Measurements from ENCODE around the gene FGD3. TPM values are rescaled to one million over a fixed set of nuclear protein-coding genes. Genes with fewer than 3 reads are reported as not detected.

Gene FGD3
- total RNA-seq, 6 experiments from 2014 or later, result 1.7 to 3.1 (median 2.4) TPM

GRCh38 chr9:93077367-93077766 is 130.0 kb downstream of the FGD3 start:
- H3K36me3 ChIP-seq, result no peaks in the 10 kb centered on the region
- no peaks in the 10 kb centered on the region for H3K27me3 ChIP-seq
- no peak overlapping the region for H3K27ac ChIP-seq
- WGBS (ENCODE audit: insufficient coverage, low coverage, low lambda C conversion rate, missing lambda C conversion rate), result 100% methylated on average over 1 of the region's 1 CpG
- DNase-seq (no peak), ATAC-seq (no peak)
- no peak for TF ChIP-seq CTCF (IDR thresholded peaks at IDR 0.05)
- TF ChIP-seq POLR2A (IDR thresholded peaks at IDR 0.05), result no peak
- peaks cover 0 to 7% (median 0%) of the 10 kb centered on the region in 4 donors for H3K4me1 ChIP-seq
- no peak overlapping the region for H3K4me3 ChIP-seq
- intact Hi-C loops (cut with DNase I), result no loop called here
- H3K9me3 ChIP-seq, result no peaks in the 10 kb centered on the region

GRCh38 chr9:93077811-93078210 is 130.5 kb downstream of the FGD3 start:
- Histone ChIP-seq H3K9me3 (no peaks in the 10 kb centered on the region), H3K27me3 (no peaks in the 10 kb centered on the region), H3K4me1 (peaks cover 0 to 2% (median 0%) of the 10 kb centered on the region in 4 donors), H3K4me3 (no peak overlapping the region), H3K36me3 (no peaks in the 10 kb centered on the region), H3K27ac (no peak overlapping the region)
- DNase-seq (peak in 1 of 3 donors; percentile 28), ATAC-seq (no peak)
- intact Hi-C loops (cut with DNase I), result no loop called here
- WGBS (ENCODE audit: insufficient coverage, low coverage, low lambda C conversion rate, missing lambda C conversion rate), result 99% methylated on average over 11 of the region's 16 CpGs
- TF ChIP-seq POLR2A (IDR thresholded peaks at IDR 0.05) (no peak), CTCF (IDR thresholded peaks at IDR 0.05) (no peak)

- WGBS (ENCODE audit: insufficient coverage, low coverage, low lambda C conversion rate, missing lambda C conversion rate), result no CpG with 5 or more reads among the region's 13 CpGs
- ATAC-seq (no peak), DNase-seq (peak in 2 of 3 donors; percentile 27 to 31)
- Histone ChIP-seq H3K9me3 (no peaks in the 10 kb centered on the region), H3K27me3 (no peaks in the 10 kb centered on the region), H3K4me3 (no peak overlapping the region), H3K36me3 (no peaks in the 10 kb centered on the region), H3K4me1 (no peaks in the 10 kb centered on the region), H3K27ac (no peak overlapping the region)
- intact Hi-C loops (cut with DNase I), result no loop called here
- TF ChIP-seq CTCF (IDR thresholded peaks at IDR 0.05) (no peak), POLR2A (IDR thresholded peaks at IDR 0.05) (no peak)
These were observed 132.0 kb downstream of the FGD3 start for GRCh38 chr9:93079371-93079770.

- Histone ChIP-seq H3K9me3 (no peaks in the 10 kb centered on the region), H3K4me1 (no peaks in the 10 kb centered on the region), H3K27me3 (no peaks in the 10 kb centered on the region), H3K4me3 (no peak overlapping the region), H3K27ac (no peak overlapping the region), H3K36me3 (peaks cover 0 to 4% (median 0%) of the 10 kb centered on the region in 4 donors)
- intact Hi-C loops (cut with DNase I), result no loop called here
- DNase-seq (peak in 2 of 3 donors; percentile 26 to 36), ATAC-seq (no peak)
- TF ChIP-seq CTCF (IDR thresholded peaks at IDR 0.05), result no peak
- TF ChIP-seq POLR2A (IDR thresholded peaks at IDR 0.05), result no peak
- WGBS (ENCODE audit: insufficient coverage, low coverage, low lambda C conversion rate, missing lambda C conversion rate), result 100% methylated on average over 1 of the region's 9 CpGs
These were observed 133.1 kb downstream of the FGD3 start for GRCh38 chr9:93080406-93080805.

- WGBS (ENCODE audit: insufficient coverage, low coverage, low lambda C conversion rate, missing lambda C conversion rate), result 93% methylated on average over 3 of the region's 10 CpGs
- DNase-seq (peak in 2 of 3 donors; percentile 7 to 28), ATAC-seq (no peak)
- Histone ChIP-seq H3K4me3 (no peak overlapping the region), H3K27me3 (no peaks in the 10 kb centered on the region), H3K9me3 (no peaks in the 10 kb centered on the region), H3K4me1 (no peaks in the 10 kb centered on the region), H3K27ac (no peak overlapping the region), H3K36me3 (peaks cover 0 to 4% (median 0%) of the 10 kb centered on the region in 4 donors)
- no peak for TF ChIP-seq CTCF (IDR thresholded peaks at IDR 0.05)
- intact Hi-C loops (cut with DNase I), result no loop called here
These were observed 133.8 kb downstream of the FGD3 start for GRCh38 chr9:93081081-93081529.

Data from right lobe of liver (tissue), 6 donors.